IPS-NIHi7 (cell line): ENCODE measurements around the gene IRF2BP1.

Source experiments
- DNase-seq: peaks from one replicate; pipeline ENCODE4 v3.0.0; 2012; ENCODE audit warnings: mixed read lengths; ENCODE audit errors: extremely low spot score

IRF2BP1 gene

DNA sequence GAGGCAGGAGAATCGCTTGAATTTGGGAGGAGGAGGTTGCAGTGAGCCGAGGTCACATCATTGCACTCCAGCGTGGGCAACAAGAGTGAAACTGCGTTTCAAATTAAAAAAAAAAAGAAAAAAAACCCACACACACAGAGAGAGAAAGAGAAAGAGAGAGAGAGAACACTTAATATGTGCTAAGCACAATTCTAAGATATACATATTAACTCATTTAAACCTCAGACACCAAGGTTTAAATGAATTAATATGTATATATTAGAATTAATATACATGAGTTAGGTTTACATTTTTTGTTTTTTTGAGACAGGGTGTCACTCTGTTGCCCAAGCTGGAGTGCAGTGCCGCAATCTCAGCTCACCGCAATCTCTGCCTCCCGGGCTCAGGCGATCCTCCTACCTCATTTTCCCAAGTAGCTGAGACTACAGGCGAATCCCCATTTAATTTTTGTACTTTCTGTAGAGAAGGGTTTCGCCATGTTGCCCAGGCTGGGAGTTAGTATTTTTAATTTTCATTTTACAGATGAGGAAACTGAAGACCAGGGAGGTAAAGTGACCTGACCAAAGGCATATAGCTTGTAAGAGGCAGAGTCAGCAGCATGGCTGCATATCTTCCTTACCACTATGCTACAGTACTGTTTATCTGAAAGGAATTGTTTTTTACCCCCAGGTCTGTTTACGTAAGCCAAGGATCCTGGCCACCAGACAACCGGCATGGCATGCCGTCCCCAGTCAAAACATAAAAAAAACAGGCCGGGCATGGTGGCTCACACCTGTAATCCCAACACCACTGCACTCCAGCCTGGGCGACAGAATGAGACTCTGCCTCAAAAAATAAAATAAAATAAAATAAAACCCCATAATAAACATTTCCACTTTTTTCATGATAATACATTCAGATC lies 25.3 kb downstream of the IRF2BP1 start:
- DNase-seq, result no peak

DNA sequence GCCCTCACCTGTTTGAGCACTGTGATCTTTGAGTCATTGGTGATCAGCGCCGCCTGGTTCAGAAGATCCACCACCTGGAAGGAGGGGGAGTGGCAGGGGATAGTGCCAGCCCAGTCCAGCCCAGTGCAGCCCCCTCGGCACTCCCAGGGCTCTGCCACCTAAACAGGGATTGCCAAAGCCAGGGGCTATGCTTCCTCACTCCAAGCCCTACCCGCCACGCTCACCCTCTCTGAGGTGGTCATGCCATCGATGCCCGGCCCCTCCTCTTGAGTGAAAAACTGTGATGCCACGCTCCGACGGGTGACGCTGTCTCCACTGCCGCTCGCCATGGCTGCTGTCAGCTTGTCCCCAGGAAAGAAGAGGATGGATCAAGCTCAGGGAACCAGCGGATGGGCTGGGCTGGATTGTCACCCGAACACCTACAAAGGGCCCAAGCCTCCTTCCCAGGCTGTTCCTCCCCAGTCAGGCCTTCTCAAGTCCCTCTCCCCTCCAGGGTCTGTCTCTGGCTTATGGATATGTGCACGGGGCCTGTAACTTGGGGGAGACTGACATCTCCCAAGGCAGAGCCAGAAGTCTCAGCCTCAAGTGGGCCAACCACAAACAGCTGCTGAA lies 31.7 kb downstream of the IRF2BP1 start:
- no peak for DNase-seq

DNA sequence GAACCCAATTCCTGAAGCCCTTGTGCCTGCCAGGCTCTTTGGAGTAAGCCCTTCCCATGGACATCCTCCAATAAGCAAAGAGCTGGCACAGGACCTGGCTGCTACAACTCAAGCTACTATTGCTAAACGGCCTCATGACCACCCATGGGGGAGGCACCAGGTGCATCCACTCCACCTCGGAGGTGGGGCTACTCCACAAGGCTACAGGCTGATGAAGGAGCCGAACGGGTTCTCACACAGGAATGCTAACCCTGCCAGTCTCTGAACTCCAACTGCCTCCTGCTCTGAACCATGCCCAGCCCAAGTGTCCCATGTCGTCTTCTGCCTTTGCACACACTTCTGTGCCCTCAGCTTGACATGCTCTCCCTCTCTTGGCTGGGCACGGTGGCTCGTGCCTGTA lies 33.0 kb downstream of the IRF2BP1 start:
- DNase-seq, result no peak

DNA sequence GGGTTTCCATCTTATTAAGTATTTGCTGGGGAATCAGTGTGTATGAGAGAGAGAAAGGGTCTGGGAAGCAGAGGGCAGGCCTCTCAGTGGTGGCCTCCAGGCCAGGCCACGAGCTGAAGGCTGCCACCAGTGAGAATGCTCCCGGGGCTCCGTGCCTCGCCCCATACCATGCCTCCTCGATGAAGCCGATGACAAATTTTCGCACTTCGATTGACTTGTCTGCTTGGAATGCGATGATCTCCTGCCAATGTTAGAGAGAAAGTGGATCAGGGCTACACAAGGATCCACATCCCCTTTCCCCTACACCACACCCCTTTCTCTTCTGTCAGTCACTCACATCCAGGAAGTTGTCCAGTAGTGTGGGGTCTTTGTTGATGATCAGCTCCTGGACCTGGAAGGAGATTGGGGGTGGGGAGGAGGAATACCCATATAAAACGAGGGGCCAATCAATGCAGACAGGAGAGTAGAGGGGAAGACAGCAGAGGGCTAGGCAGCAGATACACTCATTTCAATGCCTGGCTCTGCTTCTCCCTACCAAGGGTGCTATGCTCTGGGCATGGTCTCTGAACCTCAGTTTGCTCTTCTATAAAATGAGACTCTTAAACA lies 33.7 kb downstream of the IRF2BP1 start:
- DNase-seq, result no peak

DNA sequence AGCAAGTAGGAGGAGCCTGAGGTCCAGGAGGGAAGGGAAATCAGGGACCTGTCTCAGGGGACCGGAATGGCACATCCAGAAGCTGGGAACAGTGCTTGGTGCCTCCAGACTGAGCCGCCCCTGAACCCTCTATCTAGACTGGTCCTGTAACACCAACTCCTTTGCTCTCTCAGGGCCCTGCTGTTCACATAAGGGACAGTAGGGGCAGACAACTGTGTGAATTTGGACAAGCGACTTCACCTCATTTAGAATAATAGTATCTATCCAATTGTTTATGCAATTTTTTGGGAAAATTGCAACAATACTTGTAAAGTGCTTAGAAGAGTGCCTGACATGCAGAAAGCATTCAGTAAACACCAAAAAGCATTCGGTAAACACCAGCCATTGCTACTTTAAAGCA lies 37.0 kb downstream of the IRF2BP1 start:
- no peak for DNase-seq

DNA sequence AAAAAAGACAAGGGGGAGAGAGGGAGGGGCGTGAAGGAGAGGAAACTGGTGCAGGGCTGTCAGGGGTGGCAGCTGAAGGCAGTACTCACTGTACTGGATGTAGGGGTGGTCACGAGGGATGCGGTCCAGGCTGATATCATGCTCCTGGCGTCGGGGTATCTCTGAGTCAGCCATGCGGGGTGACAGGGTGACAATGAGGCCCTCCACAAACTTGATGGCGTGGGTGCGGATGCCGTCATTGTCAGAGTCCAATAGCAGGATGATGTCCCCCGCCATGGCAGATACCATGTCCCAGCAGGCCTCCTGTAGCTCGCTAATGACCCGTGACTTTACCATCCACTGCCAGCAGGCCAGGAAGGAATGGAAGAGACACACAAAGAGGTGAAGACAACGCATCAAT lies 38.3 kb downstream of the IRF2BP1 start:
- DNase-seq, result no peak

DNA sequence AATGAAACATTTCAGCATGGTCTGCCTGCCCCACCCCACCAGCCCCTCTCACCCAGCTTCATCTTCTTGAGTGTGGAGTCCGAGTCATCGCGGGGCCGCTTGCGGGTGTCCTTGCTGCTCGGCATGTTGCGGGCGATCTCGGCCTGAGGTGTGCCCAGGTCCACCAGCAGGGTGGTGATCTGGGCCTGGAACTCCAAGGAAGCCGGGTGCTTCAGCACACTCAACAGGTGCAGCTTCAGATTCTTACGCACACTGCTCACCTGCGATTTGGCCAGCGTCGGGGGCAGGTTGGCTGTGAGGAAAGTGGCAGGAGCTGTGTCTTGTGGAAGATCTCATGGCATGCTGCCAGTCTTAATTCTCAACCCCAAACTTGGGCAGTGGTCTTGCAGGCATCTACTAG lies 43.7 kb downstream of the IRF2BP1 start:
- no peak for DNase-seq

DNA sequence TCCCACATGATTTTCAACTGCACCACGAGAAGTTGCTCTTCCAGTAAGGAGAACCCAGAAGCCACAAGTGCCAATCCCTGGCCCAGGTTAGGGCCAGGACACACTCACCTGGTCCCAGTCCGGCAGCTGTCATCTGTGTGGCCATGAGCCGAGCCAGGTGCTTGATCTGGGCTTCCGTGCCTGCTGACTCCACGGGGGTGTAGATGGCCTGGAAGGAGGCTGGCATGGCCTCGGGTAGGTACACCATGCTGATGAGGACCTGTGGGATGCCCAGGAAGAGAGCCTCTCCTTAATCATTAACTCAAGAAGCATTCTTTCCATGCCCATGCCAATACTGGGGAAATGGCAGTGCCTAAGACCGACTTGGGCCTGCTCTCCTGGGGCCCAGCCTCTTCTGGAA lies 51.0 kb downstream of the IRF2BP1 start:
- no peak for DNase-seq
